ENCODE measurements around the gene ANKRD23.
A peak's percentile ranks its signal among the peaks of the same experiment; 100 is the strongest.
"Not testable (repeated sequence)": the region's sequence is repeated elsewhere in the genome, so short reads cannot be mapped to it uniquely, and the experiment has no call there.

Gene ANKRD23

DNA sequence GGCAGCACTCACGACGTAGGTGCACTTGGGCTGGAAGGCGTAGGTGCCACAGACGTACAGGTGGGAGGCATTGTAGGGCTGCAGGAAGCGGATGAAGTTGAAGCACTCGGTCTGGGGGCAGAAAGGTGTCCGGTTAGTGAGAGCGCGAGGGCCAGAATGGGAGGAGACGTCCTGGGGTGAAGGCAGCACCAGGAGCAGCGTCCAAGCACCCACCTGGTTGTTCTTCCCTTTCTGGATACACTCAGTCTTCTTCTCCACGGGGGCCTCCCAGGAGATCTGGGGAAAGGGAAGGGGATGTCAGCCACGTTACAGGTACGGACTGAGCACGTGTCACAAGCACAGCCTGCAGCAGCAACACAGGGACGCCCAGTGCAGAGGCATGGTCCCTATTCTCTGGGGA lies 21.8 kb upstream of the ANKRD23 start:
- no peak for DNase-seq (ENCODE audit: low read depth, low spot score)
- no peak overlapping the region for H3K27ac ChIP-seq

DNA sequence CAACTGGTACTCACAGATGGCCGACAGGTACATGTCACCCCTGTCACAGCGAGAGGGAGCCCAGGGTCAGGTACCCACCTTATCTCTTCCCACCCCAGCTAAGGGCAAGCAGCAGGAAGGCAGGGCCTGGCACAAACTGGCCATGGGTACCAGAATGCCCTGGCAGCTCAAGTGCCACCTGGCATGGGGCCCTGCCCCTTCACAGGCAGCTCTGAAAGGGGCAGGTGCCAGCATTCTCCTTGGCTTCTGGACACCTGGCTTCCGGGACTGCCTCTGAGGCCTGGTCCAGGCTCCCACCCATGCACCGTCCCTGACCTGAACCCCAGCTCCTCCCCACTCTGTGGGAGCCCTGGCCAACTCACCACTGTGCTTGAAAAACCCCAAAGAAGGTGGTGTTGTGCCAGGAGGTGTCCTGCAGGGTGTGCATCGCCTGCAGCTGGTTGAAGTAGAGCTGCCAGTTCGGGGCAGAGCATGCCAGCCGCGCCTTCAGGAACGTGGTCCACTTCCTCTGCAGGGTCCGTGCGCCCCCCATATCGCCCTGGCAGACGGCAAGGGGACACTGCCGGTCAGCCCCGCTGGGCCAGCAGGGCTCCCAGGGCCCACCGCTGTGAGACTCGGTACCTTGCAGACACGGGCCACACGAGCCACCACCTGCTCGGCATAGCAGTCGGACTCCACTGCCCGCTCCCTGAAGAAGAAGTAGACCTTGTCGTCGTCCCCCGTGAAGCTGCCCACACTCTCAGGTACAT lies 20.7 kb upstream of the ANKRD23 start:
- H3K27ac ChIP-seq = no peak overlapping the region
- DNase-seq (ENCODE audit: low read depth, low spot score) = no peak

DNA sequence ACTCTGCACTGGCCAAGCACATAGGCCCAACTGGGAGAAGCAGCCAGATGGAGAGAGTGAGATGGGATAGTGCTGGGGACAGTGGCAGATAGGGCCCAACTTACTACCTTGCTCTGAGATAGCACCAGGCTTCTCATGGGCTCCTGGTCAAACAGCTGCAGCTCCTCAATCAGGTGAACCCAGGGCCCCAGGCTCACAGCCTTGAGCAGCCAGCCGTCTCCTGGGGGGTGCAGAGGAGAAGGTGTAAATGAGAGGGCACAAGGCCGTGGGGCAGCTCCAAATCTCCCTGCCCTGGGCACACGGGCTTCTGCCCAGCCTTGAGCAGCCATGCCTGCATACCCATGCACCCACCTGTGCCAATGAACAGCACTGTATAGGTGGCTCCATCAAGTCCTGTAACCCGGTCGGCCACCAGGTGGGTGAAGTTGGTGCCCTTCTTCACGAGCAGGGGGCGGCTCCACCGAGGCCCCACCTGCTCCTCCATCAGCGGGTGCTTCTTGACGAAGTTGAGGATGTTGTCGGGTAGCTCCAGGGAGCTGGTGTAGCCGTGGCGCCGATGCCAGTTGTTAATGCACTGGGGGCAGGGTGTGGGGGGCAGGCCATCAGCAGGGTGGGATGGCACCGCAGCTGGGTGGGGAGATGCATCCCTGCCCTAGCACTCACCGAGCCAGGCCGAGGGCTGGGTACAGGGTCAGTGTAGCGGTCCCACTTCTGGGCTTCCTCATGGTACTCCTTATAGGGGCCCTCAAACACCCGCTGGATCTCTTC lies 19.9 kb upstream of the ANKRD23 start:
- no peak overlapping the region for H3K27ac ChIP-seq
- DNase-seq (ENCODE audit: low read depth, low spot score) = no peak

DNA sequence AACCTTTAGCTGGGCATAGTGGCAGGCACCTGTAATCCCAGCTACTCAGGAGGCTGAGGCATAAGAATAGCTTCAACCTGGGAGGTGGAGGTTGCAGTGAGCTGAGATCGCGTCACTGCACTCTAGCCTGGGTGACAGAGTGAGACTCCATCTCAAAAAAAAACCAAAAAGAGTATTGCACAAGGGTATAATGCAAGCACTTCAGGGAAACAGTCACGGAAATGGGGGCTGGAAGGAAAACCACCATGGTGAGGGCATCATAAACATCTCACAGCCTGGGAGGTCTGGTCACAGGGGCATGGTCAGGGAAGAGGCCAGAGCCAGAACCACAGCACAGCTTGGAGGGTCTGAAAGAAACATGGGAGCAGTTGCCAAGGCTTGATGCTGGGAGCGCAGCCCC lies 19.2 kb upstream of the ANKRD23 start:
- not testable (repeated sequence) for DNase-seq (ENCODE audit: low read depth, low spot score); H3K27ac ChIP-seq

DNA sequence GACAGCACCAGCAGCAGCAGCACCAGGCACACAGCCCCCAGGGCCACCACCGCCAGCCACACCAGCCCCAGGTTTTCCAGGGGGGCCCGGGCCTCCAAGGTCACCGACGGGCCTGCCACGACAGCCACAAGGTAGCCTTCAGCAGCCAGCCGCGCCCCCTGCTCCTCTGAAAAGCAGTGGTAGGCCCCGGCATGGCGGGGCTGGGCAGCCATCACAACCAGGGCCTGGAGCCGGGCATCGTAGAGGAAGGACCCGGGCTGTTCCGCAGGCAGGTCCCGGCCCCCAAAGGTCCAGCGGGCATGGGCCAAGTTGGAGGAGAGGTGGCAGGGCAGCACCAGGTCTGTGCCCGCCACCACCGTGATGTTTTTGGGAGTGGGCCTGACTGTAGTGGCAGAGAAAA lies 17.3 kb upstream of the ANKRD23 start:
- no peak overlapping the region for H3K27ac ChIP-seq
- DNase-seq (ENCODE audit: low read depth, low spot score) = no peak

DNA sequence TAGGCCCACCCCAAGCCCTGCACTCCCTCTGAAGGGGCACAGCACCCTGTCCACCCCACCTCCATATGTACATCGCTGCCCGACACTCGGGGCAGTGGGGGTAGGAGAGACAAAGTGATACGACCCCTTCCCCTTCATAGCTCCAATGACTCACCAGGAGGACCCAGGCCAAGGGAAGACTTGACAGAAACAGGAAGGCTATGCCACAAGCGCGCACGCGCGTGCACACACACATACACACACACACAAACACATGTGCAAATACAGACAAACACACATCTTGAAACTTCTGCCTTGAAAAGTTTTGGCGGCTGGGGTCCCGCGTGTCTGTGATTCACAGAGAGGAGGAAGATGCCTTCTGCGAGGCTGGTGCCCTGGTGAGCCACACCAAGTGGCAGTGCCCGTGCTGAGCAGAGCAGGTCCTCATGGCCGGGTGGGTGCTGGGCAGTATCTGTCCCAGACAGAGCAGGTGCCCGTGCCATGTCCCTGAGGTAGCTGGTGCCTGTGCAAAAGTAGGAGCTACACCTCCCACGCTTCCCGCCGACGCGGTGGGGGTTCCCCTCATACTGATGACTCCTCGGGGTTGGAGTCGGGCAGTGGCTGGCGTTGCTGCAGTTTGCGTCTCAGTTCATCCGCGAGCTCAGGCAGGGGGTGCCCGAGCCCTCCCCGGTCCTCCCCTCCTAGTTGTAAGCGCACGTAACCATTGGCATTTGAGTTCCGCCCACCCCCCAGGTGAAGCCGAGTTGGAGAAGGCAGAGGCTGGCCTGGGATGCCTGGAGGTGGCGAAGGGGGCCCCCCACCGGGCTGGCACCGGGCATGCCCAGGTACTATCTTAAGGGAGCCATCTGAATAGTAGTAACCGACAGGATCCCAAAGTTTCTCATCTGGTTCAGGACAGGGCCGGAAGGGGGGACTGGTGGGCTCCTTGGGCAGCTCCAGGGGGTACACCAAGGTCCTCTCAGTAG lies 16.5 kb upstream of the ANKRD23 start:
- no peak overlapping the region for H3K27ac ChIP-seq
- DNase-seq (ENCODE audit: low read depth, low spot score) = no peak

DNA sequence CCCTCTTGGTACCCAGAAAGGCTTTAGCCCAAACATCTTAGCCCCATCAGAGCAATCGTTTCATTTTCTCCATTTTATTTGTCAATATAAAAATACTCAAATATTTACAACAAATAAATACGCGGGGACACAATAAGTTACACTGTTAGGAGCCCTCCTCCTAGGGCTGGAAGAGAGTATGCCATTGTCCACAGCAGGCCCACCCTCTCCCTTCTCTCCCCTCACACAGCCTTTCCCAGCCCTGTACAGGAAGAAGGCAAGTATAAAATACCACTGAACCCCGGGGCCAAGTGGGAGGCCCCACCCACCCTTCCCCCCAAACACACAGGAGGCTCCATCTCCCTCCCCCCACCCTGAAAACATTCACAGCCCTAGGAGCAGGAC lies 15.9 kb upstream of the ANKRD23 start:
- DNase-seq (ENCODE audit: low read depth, low spot score) = no peak
- no peak overlapping the region for H3K27ac ChIP-seq

DNA sequence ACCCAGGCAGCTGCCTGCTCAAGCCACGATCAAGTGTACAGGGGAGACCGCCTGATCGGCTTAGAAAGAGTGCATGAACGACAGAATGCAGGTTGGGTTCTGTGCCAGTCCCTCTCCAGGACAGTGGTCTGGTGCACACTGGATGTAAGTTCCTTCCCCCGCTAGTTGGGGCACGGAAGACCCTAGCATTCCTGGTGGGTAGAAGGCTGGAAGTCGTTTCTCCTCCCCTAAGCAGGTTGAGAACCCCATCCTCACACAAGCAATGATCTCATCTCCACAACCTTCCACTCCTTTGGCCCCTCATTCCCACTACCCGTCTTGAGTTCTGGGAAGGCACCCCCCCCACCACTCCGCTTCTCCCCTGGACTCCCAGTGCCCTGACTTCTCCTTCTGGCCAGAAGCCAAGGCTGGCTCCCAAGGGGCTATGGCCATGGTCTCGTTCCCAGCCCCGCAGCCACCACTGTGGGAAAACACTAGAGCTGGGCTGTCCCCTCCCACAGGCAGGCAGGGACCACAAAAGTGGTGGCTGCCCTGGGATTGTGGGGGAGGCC lies 15.4 kb upstream of the ANKRD23 start:
- no peak for DNase-seq (ENCODE audit: low read depth, low spot score)
- no peak overlapping the region for H3K27ac ChIP-seq

DNA sequence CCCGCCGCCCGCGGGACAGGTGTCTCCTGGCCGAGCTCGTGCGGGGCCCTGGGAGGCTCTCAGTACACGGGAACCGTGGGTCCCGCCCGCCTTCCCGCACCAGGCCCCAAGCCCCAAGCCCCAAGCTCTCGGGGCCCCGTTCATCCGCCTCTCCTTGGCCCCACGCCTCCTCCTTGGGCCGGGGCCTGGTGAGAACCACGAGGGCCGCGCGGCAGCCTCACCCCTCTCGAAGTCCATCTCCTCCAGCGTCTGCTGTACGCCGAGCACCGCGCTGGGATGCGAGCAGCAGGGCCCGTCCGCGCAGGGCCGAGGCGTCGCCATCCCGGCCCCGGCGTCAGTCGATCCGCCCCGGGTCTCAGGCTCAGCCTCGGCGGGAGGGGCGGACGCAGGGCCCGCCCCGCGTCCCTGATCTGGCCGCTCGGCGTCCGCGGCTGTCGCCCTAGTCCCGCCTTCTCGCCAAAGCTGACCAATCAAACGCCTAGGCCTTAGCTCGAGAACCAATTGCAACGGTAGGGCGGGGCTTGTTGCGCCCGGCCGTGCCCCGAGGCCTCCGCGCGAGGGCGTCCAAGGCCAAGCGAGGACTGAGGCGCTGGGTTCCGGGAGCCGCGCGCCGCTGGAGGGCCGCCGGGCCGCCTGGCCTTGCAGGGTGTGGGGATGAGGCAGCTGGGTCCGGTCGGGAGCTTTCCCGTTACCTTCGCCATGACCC lies 14.0 kb upstream of the ANKRD23 start, which contains the start of gene ANKRD39:
TSS of gene ANKRD39 (minus strand) at position 350 of the 706 bp plus-strand sequence. CDS start at position 321, 29 bp downstream.
- H3K27ac ChIP-seq = no peak within 1 kb of the TSS
- DNase-seq (ENCODE audit: low read depth, low spot score) = peak; percentile 85

DNA sequence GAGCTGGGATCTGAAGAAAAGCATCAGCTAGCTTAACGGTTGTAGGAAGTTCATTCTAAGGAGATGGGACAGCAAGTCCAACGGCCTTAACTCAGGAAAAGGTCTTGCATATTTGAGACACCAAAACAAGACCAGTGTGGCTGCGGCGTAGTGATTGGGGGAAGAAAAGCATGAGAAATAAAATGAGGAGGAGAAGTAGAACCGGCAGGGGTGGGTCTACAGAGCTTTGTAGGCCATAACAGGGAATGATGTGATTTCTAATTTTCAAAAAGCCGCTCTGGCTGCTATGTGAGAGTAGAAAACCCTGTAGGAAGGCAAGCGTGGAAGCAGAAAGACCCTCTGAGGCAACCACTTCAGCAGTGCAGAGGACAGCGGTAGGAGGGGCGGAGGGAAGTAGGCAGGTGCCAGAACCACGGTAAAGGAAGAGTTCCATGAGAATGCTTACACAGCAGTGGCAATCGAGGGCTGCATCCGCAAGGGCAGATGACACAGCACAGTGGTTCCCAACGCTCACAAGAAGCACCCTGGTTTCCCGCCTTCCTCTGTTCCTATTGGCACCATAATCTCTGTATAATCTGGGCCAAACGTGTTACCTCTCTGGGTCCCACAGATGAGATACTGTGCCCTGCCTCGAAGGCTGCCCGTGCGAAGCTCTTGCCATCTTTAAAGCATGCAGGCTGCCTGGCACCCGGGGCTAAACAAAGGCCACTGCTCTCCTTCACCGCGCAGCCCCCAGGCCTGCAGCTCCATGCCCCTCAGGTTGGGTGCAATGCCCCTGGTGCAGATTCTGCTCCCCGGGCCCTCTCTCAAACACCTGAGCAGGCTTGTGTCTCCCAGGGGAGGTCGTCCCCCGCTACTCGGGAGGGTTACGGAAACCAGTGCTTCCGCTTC lies 13.2 kb upstream of the ANKRD23 start:
- no peak for DNase-seq (ENCODE audit: low read depth, low spot score)
- H3K27ac ChIP-seq = no peak overlapping the region

DNA sequence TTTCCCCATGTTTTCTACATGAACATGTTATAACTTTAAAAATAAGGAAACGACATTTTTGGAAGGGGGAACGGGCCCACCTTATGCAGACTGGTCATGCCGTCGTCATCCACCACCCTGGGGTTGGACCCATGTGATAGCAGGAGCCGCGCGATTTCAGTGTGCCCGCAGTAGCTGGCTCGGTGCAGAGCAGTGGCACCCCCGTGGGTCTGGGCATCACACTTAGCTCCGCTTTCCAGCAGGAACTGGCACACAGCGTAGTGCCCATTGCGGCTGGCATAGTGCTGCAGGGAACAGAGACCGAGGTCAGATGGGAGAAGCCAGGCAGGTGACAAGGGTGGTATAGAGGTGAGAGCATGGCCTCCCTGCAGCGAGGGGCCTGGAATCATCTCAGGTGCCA lies 9.5 kb upstream of the ANKRD23 start:
- no peak overlapping the region for H3K27ac ChIP-seq
- DNase-seq (ENCODE audit: low read depth, low spot score) = no peak

DNA sequence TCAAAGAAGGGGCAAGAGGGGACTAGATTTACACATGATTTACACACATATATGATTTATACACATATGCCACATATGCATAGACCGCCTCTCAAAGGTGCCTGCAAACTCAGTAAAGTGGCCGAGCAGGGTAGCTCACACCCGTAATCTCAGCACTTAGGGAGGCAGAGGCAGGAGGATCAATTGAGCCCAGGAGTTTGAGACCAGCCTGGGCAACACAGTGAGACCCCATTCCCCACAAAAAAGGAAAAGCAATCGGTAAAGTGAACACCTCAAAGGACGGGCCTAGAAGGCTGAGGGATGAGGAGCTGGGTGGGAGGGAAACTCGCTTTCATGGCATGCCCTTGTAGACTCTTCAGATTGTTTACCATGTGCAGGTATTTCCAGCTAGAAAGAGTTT lies 8.8 kb upstream of the ANKRD23 start:
- no peak overlapping the region for H3K27ac ChIP-seq

DNA sequence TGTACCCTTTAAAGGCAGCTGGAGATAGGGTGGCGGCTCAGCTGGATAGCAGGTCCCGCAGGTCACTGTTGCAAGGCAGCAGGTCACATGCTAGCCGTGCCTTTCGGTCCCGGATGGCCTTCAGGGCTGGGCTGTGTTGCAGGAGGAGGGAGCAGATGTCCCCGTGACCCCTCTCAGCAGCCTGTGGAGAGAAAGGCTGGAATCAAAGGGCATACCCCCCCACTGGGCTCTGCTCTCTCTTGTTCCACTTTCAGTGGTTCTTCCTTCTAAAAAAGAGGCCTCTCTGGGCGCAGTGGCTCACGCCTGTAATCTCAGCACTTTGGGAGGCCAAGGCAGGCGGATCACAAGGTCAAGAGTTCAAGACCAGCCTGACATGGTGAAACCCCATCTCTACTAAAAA lies 4.4 kb upstream of the ANKRD23 start:
- no peak overlapping the region for H3K27ac ChIP-seq
- DNase-seq (ENCODE audit: low read depth, low spot score) = no peak

More for the DNA sequence above, 8.8 kb upstream of the ANKRD23 start:
- no peak for DNase-seq (ENCODE audit: low read depth, low spot score)

DNA sequence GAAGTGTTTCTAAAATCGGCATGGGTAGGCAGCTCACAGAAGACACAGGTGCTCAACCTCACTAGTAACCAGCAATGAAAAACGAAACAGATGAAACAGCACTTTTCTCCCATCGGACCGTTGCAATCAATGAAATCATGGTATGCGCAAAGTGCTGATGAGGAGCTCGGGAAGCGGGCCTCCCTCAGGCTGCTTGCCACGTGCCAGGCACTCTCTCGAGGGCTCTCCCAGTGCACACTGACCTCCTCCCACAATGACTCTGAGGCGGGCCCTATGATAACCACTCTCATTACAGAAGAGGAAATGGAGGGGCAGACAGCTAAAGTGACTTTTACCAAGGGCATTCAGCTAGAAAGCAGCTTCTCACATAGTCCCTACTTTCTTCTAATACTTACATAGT lies 3.8 kb upstream of the ANKRD23 start:
- no peak overlapping the region for H3K27ac ChIP-seq
- DNase-seq (ENCODE audit: low read depth, low spot score) = no peak

DNA sequence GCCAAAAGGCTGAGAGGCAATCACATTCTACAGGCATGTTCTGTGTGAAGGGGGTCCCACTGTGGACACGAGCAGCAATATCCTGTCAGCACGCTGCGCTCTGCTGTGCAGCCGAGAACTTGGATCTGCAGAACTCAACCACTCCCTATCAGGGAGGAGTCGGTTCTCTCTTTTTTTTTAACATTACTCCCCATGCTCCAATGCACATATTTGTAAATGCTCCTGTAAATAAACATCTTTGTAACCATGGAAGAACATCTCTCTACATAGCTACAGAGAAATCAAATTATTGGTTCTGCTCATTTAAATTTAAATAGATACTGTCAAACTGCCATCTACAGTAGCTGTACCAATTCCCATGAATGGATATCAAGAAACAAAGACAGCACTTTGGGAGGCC lies 3.0 kb upstream of the ANKRD23 start:
- no peak for DNase-seq (ENCODE audit: low read depth, low spot score)
- H3K27ac ChIP-seq = no peak overlapping the region

DNA sequence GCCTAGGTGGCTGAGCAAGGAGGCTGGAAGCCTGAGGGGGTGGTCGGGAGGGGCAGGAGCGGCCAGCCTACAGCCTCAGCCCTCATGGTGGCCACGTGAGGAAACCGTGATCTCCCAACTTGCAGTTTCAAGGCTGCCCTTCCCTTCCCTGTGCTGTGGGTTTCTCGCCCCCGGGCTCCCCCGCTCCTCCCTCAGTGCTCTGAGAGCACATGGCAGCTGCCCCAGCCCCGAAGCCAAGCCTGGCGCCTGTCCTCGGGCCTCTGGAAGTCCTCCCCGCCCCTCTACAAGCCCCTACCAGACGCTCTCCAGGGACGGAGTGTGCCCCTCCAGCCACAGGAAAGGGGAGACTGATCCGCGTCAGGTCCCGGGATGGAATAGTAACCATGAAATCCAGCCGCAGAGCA lies 586 bp upstream of the ANKRD23 start:
- DNase-seq (ENCODE audit: low read depth, low spot score) = no peak

DNA sequence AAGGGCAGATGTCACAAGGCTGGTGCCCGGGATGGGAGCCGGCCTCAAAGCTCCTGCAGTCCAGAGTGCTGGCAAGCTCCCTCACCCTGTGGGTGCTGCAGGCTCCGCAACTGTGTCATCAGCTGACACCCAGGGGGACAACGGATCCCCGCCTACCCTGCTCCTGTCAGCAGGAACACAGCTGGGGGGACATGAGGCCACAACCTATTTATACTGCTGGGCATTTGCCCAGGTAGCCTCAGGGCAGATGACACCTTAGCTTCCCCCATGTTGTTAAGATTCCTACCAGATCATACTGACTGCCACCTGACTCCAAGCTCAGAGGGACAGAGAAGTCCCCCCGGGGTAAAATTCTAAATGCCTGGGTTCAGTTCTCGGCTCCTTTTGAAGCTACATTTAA lies 1.2 kb downstream of the ANKRD23 start:
- DNase-seq (ENCODE audit: low read depth, low spot score) = no peak
- H3K27ac ChIP-seq = no peak overlapping the region

More for the DNA sequence above, 586 bp upstream of the ANKRD23 start:
- H3K27ac ChIP-seq = no peak overlapping the region

DNA sequence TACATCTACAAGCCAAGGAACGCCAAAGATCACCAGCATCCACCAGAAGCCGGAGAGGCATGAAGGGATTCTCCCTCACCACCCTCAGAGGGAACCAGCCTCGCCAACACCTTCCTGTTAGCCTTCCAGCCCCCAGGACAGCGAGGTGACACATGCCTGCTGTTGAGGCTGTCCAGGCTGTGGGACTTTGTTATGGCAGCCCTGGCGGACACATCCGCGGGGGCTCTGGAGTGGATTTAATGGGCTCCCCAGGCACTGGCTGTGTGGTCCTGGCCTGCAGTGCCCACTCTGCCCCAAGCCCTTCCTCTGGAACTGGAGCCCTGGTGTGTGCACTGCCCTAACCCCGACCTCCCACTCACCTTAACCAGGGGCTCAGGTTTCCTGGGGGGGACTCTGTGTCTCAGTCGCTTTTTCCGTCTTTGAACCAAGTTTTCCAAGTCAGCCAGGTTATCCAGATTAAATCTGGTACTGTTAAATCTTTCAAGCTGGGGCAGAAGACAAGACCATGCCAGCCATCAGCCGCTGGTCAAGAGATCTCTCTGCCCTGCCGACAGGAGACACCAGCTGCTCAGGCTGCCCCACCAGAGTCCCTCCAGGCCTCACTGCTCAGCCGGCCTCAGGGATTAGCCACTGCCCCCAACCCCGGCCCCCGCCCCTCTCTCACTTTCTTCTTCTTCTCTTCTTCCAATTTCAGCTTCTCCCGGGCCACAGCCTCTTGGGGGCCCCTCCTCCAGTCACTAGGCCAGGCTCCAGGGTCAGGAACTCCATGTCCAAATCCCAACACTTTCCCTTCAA lies 1.9 kb downstream of the ANKRD23 start:
- H3K27ac ChIP-seq = no peak overlapping the region
- no peak for DNase-seq (ENCODE audit: low read depth, low spot score)

Data from epithelial cell of prostate (primary cell).